RWPE2 (cell line): ENCODE results near the gene IKZF5.

ENCODE experiments used
- ATAC-seq: fragments of 200-7000 bp; cut with Tn5 transposase; 3 replicates; pipeline ENCODE4 v1.9.1; 2021; ENCODE audit warnings: low read depth
- DNase-seq: peaks from one replicate; pipeline ENCODE4 v3.0.0-alpha.2; 2020; ENCODE audit warnings: low spot score
- H3K27ac ChIP-seq: fragments of 450-650 bp; 2 replicates; pipeline ENCODE4 v1.5.1; 2017; ENCODE audit warnings: mild to moderate bottlenecking; ENCODE audit not compliant: poor library complexity, severe bottlenecking
- H3K27me3 ChIP-seq: fragments of 250-450 bp; sonication (Bioruptor Pico); 2 replicates; pipeline ENCODE4 v1.5.1; 2021; ENCODE audit warnings: mild to moderate bottlenecking, moderate library complexity; ENCODE audit not compliant: insufficient read depth, poor library complexity, severe bottlenecking
- H3K36me3 ChIP-seq: fragments of 250-450 bp; sonication (Bioruptor Pico); 2 replicates; pipeline ENCODE4 v1.5.1; 2020; ENCODE audit warnings: low read depth, mild to moderate bottlenecking, moderate library complexity
- H3K4me1 ChIP-seq: fragments of 250-450 bp; sonication (Bioruptor Pico); 2 replicates; pipeline ENCODE4 v1.5.1; 2021; ENCODE audit warnings: mild to moderate bottlenecking, moderate library complexity; ENCODE audit not compliant: insufficient read depth, poor library complexity, severe bottlenecking
- H3K4me3 ChIP-seq: fragments of 250-450 bp; sonication (Bioruptor Pico); 2 replicates; pipeline ENCODE4 v1.5.1; 2021; ENCODE audit warnings: mild to moderate bottlenecking, moderate library complexity; ENCODE audit not compliant: severe bottlenecking
- H3K9me3 ChIP-seq: fragments of 250-450 bp; sonication (Bioruptor Pico); 2 replicates; pipeline ENCODE4 v1.5.1; 2021; ENCODE audit warnings: mild to moderate bottlenecking, moderate library complexity; ENCODE audit not compliant: severe bottlenecking
- CTCF ChIP-seq: fragments of 450-650 bp; IDR thresholded peaks from one replicate; pipeline ENCODE4 v1.5.1; 2017; ENCODE audit warnings: mild to moderate bottlenecking, moderate library complexity; ENCODE audit not compliant: poor library complexity, severe bottlenecking

The IKZF5 gene

GRCh38 chr10:122988501-122988900 is 20.1 kb downstream of the IKZF5 start:
- ATAC-seq = no peak
- H3K4me1 ChIP-seq = no peaks in the 10 kb centered on the region
- peaks cover 40% of the 10 kb centered on the region for H3K36me3 ChIP-seq

GRCh38 chr10:122986335-122986734 is 22.3 kb downstream of the IKZF5 start:
- Histone ChIP-seq H3K27me3 (no peaks in the 10 kb centered on the region), H3K4me1 (peaks cover 1% of the 10 kb centered on the region), H3K36me3 (peaks cover 18% of the 10 kb centered on the region), H3K27ac (no peak overlapping the region), H3K9me3 (no peaks in the 10 kb centered on the region), H3K4me3 (no peak overlapping the region)
- TF ChIP-seq CTCF = no peak
- ATAC-seq (no peak), DNase-seq (no peak)

More at GRCh38 chr10:122988501-122988900, 20.1 kb downstream of the IKZF5 start:
- Histone ChIP-seq H3K4me3 (no peak overlapping the region), H3K27me3 (no peaks in the 10 kb centered on the region), H3K27ac (no peak overlapping the region), H3K9me3 (no peaks in the 10 kb centered on the region)
- DNase-seq = no peak
- TF ChIP-seq CTCF = no peak

GRCh38 chr10:122984708-122985107 is 23.9 kb downstream of the IKZF5 start:
- Histone ChIP-seq H3K27me3 (no peaks in the 10 kb centered on the region), H3K36me3 (peaks cover 7% of the 10 kb centered on the region), H3K27ac (no peak overlapping the region), H3K4me1 (peaks cover 7% of the 10 kb centered on the region), H3K4me3 (no peak overlapping the region), H3K9me3 (no peaks in the 10 kb centered on the region)
- ATAC-seq (no peak), DNase-seq (no peak)
- no peak for TF ChIP-seq CTCF

GRCh38 chr10:122983898-122984297 is 24.7 kb downstream of the IKZF5 start:
- Histone ChIP-seq H3K9me3 (no peaks in the 10 kb centered on the region), H3K27ac (no peak overlapping the region), H3K4me3 (no peak overlapping the region), H3K36me3 (peaks cover 4% of the 10 kb centered on the region; the same call in 1 of the 2 replicates), H3K4me1 (peaks cover 7% of the 10 kb centered on the region), H3K27me3 (no peaks in the 10 kb centered on the region)
- ATAC-seq (no peak), DNase-seq (no peak)
- no peak for TF ChIP-seq CTCF

GRCh38 chr10:122981066-122981464 is 27.5 kb downstream of the IKZF5 start:
- Histone ChIP-seq H3K36me3 (no peaks in the 10 kb centered on the region), H3K27ac (peak overlapping the region; percentile 32), H3K27me3 (no peaks in the 10 kb centered on the region), H3K4me3 (peak overlapping the region; percentile 66), H3K4me1 (peaks cover 7% of the 10 kb centered on the region), H3K9me3 (no peaks in the 10 kb centered on the region)
- no peak for DNase-seq
- no peak for TF ChIP-seq CTCF
- ATAC-seq = no peak
